Hypothalamus (tissue), 51 donors: Measurements from ENCODE around the gene ANGPTL2.

Source experiments
- DNase-seq, 51 donors: peaks; one replicate each; lab custom pipeline; 2025; lab: John Stamatoyannopoulos, UW

Gene ANGPTL2

DNA sequence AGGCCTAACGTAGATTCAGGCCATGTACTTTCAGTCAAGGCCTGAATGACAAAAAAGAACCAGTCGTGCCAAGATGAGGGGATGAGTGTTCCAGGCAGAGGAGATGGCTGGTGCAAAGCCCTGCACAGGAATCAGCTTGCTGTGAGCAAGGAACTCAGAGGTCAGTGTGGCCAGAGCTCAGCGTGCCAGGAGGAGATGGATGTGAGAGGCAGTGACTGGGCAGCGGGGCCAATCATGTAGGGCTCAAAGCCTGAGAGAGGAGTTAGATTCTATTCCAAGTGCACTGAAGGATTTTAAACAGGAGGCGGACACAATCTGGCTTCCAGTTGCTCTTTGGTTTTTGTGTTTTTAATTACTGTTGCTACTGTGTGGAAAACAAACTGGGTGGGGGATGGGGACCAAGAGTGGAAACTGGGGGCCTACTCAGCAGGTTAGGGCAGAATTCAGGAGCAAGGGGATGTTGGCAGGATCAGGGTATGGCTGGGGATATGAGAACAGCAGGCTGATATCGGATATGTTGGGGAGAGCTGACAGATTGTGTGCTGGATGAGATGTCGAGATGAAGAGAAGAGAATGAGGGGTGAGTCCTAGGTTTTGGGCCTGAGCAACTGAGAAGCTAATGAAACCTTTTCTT lies 64.3 kb downstream of the ANGPTL2 start:
- peak in 32 of 51 donors; percentile 16 to 76 (median 46) for DNase-seq

DNA sequence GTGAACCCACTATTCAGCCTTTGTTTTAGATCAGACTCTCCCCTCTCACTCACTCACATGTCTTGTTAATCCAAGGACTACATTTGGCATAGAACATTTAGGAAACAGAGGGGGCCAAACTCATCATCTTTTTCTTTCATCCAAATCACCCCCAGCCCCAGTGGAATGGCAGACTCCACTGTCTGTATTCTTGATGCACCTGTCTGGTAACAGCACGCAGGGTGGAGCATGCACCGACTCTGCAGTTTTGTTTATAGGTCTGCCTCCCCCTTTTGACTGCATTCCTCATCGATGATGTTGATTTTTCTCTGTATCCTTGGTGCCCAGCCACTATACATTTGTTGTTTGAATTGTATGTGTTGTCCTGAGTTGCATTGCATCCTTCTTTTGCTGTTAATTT lies 66.0 kb downstream of the ANGPTL2 start:
- DNase-seq: no peak

DNA sequence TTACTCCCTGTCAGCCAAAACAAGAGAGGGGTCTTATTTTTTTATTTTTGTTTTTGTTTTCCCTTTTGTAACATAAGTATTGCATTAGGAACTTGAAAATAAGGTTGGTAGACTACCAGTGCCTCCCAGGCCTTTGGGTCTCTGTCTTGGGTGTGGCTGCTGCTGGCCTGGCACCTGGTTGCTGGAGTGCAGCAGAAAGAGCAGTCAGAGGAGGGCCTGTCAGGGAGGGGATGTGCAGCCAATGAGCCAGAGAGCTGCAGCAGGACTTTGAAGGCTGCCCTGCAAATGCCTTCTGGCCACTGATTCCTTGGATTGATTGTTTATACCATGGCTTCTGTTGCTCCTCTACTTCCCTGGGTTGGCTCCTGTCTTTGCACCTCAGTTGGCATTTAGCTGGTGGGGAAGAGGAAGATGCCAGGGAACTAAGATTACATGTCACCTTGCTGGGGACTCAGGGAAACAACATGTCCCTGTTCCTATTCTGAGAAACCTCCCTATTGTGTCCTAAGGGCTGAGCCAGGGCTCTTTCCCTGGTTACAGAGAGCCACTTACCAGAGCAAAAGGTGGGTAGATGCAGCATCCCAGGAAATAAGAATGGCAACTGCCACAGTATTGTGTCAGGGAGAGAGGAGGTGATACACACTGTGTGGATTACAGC lies 66.6 kb downstream of the ANGPTL2 start:
- no peak for DNase-seq

DNA sequence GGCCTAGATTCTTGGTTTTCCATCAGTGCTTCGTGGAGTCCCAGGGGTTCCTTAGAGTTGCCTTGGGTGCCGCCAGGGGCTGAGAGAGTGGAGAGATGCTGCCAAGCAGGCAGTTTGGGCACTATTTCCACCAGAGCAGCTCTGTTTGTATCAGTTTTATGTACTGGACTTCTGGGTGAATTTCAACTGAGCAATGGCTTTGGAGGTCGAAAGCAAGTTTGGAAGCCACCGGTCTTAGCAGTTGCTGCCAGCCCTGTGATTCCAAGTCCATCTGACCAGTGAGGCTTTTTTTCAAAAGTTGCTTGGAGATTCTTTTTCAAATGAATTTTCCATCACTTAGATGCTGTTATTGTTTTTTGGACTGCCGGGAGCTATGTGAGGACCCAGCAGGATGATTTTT lies 68.5 kb downstream of the ANGPTL2 start:
- no peak for DNase-seq

DNA sequence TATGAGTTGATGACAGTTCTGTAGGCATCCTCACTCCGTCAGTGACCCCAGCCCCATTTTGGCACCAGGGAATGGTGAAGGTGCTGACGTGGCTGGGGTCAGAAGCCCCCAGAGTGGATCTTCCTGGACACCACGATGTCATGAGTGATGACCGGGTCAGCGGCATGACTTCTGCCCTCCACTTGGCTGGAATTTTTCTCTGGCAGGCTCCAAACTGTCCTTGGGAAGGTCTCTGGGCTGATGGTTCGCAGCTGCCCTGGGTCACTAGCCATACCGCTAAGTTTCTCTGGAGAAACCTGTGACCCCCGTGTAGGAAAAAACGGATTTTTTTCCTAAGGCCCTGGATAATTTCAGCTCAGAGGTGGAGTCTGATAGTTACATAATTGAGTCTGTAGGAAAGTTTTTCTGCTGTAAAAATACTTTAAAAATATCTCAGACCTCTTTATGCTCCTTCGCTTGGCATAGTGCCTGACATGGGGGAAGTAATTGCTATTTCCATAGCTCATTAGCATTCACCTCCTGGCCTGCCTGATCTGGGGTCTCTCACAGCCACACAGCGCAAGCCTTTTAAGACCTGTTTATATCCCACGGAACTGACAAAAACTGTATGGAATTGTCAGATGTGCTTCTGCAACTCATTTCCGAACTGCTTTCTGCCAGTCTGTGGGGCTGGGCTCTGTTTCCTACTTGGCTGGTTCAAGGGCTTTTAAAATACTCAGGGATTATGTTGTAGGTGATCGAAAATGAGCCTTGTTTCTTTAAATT lies 69.2 kb downstream of the ANGPTL2 start:
- peak in 1 of 51 donors; percentile 33 for DNase-seq

DNA sequence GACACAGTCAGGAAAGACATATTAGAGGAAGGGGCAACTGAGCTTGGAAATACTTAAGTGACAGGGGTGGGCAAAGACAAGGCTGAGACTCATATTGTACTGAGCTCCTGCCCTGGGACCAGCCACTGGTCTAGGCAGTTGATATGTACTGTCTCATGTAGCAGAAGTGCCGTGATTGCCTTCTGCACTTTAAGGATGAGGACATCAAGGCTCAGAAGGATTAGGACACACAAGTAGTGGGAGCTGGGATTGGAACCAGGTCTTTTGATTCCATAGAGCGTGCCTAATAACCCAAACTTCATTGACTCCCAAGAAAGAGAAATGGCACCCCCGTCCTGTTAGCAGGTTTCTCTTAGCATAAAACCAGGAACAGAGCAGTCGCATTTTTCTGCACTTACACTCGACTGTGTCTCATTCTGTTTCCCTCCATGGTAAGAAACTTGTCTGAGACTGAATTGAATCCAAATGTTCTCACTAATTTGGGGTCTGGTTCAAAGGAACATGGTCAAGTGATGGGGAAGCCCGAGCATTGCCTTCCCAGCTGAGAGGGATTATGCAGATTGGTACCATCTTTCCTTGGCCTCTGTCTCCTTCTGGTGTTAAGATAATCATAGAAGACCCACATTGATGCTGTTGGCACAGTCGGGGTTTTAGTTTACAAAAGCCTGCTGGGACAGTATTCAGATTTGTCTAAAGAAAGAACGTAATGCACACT lies 70.4 kb downstream of the ANGPTL2 start:
- no peak for DNase-seq

DNA sequence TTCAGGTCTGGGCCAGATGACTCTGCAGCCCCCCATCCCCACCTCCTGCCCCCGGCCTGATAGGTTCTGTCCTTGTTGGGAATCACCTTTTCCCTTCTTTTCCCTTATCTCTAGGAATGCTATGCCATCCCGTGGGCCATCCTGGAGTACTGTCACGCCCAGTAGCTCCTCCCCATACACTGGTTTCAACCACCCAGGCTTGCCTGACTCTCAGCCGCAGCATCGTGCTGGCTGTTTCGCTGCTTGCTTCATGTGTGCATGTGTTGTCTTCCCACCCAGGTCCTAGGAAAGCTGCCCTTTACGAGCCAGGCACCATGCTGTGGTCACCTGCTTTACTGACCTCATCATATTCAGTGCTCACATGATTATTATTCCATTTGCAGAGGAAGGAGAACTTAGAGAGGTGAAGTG lies 71.8 kb downstream of the ANGPTL2 start:
- no peak for DNase-seq

DNA sequence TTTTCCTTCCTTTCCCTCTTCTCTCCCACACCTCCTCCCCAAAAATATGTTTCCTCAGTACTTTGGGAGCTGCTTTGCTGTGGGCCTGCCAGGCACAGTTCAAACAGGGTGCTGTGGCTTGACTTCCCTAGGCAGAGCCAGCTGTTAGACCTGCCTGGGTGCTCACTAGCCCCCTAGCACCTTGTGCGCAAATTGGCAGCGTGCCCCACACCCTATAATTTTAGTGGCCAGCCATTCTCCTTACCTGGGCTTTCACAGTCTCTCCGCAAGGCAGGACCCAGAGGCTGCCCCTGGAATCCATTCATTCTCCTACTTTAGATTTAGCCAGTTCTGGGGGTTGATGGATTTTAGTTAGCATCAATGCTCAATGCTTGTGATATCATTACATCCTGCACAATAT lies 72.3 kb downstream of the ANGPTL2 start:
- no peak for DNase-seq

DNA sequence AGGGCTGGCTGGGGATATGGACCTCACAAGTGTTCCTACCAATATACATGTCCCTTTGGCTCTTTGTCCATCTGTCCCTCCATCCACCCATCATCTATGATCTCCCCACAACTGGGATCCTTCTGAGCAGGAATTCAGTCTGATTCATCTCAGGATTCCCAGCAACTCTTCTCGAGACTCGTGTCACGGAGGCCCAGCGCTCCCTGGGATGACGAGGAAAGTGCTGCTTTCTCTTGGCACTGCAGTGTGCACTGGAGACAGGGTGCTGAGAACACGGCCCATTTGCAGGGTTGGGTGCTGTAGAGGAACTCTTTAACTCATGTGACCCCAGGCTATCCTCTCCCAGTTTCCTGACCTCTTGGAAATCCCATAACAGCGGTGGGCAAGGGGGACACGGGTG lies 72.9 kb downstream of the ANGPTL2 start:
- DNase-seq: no peak

DNA sequence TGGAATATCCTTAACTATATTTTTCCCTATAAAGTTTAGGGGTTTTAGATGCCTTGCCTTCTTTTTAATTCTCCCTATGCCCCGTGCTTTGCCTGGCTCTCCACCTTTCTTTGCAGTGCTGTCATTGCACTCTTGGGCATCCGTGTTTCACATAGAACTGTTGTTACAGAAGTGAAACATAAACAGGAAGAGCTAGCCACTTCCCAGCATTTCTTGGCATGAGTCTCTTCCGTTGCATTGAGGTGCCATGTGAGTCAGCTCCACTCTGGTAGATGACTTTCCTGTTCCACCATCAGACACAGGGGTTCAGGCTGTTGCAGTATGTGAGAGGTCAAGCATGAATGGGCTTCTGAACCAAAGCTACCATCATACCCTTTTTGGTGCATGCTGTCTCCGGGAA lies 73.4 kb downstream of the ANGPTL2 start:
- DNase-seq: peak in 4 of 51 donors; percentile 24 to 39 (median 26)

DNA sequence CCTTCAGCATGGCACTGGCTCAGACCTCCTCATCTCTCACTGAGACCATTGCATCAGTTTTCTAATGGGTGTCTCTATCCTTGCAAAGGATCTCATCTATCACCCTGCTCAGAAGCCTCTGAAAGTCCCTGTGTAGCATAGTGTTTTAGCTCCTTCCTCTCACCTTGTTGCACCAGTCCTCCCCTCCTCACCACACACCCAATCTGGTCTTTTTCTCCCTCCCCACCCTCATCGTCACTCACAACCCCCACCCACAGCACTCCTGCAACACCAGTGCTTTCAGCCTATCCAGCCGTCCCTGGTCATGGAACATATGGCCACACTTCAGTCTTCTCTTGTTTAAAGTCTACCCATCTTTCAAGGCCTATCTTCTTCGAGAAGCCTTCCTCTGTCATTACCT lies 74.5 kb downstream of the ANGPTL2 start:
- no peak for DNase-seq

DNA sequence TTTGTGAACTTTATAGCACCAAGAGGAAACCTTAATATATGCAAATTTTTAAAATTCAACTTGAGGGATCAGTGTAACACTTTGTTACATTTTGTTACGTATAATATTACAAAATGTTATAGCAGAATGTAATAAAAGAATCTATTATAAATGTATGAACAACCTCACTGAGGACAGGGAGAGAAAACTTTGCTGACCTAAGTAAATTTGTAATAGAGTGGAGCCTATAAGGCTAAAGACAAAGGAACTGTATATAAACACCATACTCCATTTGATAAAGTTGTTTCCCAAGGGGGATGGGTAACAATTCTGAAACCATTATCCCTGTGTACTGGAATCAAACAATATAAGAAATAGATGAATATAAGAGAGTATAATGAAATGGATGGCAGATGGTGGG lies 77.3 kb downstream of the ANGPTL2 start:
- DNase-seq: no peak

DNA sequence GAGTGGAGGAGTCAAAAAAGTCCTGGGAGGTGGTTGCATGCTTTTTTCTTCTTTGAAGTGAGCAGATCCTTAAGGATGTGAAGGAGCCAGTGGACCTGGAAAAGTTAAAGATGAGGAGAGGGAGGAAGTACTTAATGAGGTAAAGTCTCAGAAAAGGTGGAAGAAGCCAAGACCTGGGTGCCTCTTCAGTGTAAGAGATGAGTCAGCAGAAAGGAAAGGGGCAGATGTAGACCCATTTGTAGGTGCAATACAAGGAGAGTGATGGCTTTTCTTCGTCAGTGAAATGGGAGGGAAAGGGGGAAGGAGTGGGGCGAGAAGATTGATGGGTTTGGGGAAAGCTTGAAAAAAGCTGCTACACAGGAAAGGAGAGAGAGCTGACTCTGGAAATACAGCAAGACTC lies 82.9 kb downstream of the ANGPTL2 start:
- no peak for DNase-seq

DNA sequence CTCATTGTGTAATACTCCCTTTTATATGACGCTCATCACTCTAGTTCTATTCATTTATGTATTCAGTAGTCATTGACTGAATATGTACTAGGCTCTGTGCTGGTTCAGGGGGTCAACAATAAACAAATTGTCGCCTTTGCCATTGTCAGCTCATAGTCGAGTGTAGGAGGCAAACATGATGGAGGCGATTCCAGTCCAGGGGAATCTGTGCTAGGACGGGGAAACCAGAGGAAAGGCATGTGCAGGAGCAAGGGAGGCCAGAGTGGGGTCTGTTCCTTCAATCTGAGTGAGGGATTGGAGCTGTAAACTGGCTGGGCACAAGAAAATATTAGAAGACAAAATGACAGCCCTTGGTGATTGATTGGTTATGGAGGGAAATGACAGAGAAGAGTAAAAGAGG lies 83.9 kb downstream of the ANGPTL2 start:
- no peak for DNase-seq
